B cell (primary cell): ENCODE data around the gene ADAMTS16. TPM values are rescaled to one million over a fixed set of nuclear protein-coding genes. Genes with fewer than 3 reads are reported as not detected.

Experiments
- ATAC-seq: fragments of 200-7000 bp; cut with Tn5 transposase; one replicate; pipeline ENCODE4 v1.10.0; 2021; ENCODE audit warnings: low read depth, mild to moderate bottlenecking, moderate number of reproducible peaks, moderate library complexity
- CTCF ChIA-PET: fragments of 350-600 bp; sonication (Branson Sonifier 250); formaldehyde crosslinking; loops from one replicate; lab custom pipeline; 2021; ENCODE audit warnings: antibody characterized with exemption, inconsistent platforms; lab: Charles Lee
- POLR2A ChIA-PET: fragments of 350-600 bp; sonication (Branson Sonifier 250); formaldehyde crosslinking; loops from one replicate; lab custom pipeline; 2021; ENCODE audit warnings: antibody characterized with exemption; lab: Charles Lee
- DNase-seq: peaks from one replicate; pipeline ENCODE4 v3.0.0; 2013
- H2AFZ ChIP-seq: 2 replicates; pipeline ENCODE4 v1.6.1; 2012; ENCODE audit warnings: mild to moderate bottlenecking, low read depth, low read length; ENCODE audit not compliant: insufficient read depth, poor library complexity, severe bottlenecking
- H3K27ac ChIP-seq, 2 donors: 1 replicate in 1 of 2; 2 replicates in 1 of 2; pipeline ENCODE4 v1.5.1; 2012 to 2013; ENCODE audit warnings: low read length in 2 of 2, mild to moderate bottlenecking in 2 of 2, moderate library complexity in 1 of 2
- H3K27me3 ChIP-seq, 4 experiments: fragments of 200-600 bp in 1 of 4; sonication (generic) in 1 of 4; replicated peaks in 1 of 4; 1 replicate in 2 of 4; 2 replicates in 2 of 4; pipeline versions ENCODE4 v1.6.1 to v1.7.0; 2013 to 2016; ENCODE audit warnings: low read length in 3 of 4, mild to moderate bottlenecking in 2 of 4, mixed read lengths in 1 of 4, moderate library complexity in 1 of 4; ENCODE audit not compliant: insufficient read depth in 4 of 4, control insufficient read depth in 3 of 4; ENCODE audit errors: control extremely low read depth in 1 of 4
- H3K36me3 ChIP-seq, 2 experiments: replicated peaks in 1 of 2; 1 replicate in 1 of 2; 2 replicates in 1 of 2; pipeline versions ENCODE4 v1.6.1 to v1.7.1; 2013; ENCODE audit warnings: low read length in 1 of 2; ENCODE audit not compliant: insufficient read depth in 2 of 2, control insufficient read depth in 1 of 2; ENCODE audit errors: control extremely low read depth in 1 of 2, extremely low read depth in 1 of 2
- H3K4me1 ChIP-seq, 2 donors: fragments of 200-600 bp in 1 of 2; sonication (generic) in 1 of 2; 1 replicate in 1 of 2; 2 replicates in 1 of 2; pipeline versions ENCODE4 v1.5.1 to v1.6.1; 2013 to 2017; ENCODE audit warnings: low read length in 2 of 2; ENCODE audit not compliant: control insufficient read depth in 2 of 2, insufficient read depth in 2 of 2
- H3K4me2 ChIP-seq: replicated peaks from 2 replicates; pipeline ENCODE3; 2012; ENCODE audit warnings: mild to moderate bottlenecking, low read depth, low read length; ENCODE audit not compliant: poor library complexity, severe bottlenecking
- H3K4me3 ChIP-seq, 5 experiments: fragments of 200-600 bp in 1 of 5; sonication (generic) in 1 of 5; 1 replicate in 3 of 5; 2 replicates in 2 of 5; pipeline versions ENCODE4 v1.5.1 to v1.7.0; 2011 to 2016; ENCODE audit warnings: low read length in 4 of 5, mild to moderate bottlenecking in 4 of 5, low read depth in 2 of 5, control low read depth in 1 of 5, moderate library complexity in 1 of 5; ENCODE audit not compliant: insufficient read depth in 1 of 5; ENCODE audit errors: control extremely low read depth in 1 of 5, extremely low read depth in 1 of 5
- H3K79me2 ChIP-seq: fragments of 200-600 bp; sonication (generic); one replicate; pipeline ENCODE4 v1.6.0; 2016; ENCODE audit warnings: low read length; ENCODE audit not compliant: control insufficient read depth, insufficient read depth
- H3K9ac ChIP-seq: fragments of 200-600 bp; sonication (generic); 2 replicates; pipeline ENCODE4 v1.6.1; 2017; ENCODE audit warnings: mild to moderate bottlenecking, low read length, moderate library complexity
- H3K9me3 ChIP-seq, 3 donors: one replicate each; pipeline versions ENCODE4 v1.6.1 to v1.7.1; 2013; ENCODE audit warnings: low read length in 2 of 3; ENCODE audit not compliant: control insufficient read depth in 2 of 3, insufficient read depth in 1 of 3; ENCODE audit errors: control extremely low read depth in 1 of 3
- H4K20me1 ChIP-seq: 2 replicates; pipeline ENCODE4 v1.6.0; 2012; ENCODE audit warnings: mild to moderate bottlenecking, low read length; ENCODE audit not compliant: insufficient read depth, control insufficient read depth, poor library complexity, severe bottlenecking
- H3K27ac Mint-ChIP-seq: one replicate; pipeline ENCODE4 v1.8.0; 2021; ENCODE audit warnings: mixed read lengths
- H3K27me3 Mint-ChIP-seq: one replicate; pipeline ENCODE4 v1.8.0; 2021; ENCODE audit warnings: mixed read lengths
- H3K4me1 Mint-ChIP-seq: one replicate; pipeline ENCODE4 v1.8.0; 2021; ENCODE audit warnings: mixed read lengths
- H3K4me3 Mint-ChIP-seq: one replicate; pipeline ENCODE4 v1.8.0; 2021; ENCODE audit warnings: mixed read lengths
- H3K9me3 Mint-ChIP-seq: one replicate; pipeline ENCODE4 v1.8.0; 2022; ENCODE audit warnings: mixed read lengths; ENCODE audit not compliant: insufficient read depth
- CTCF ChIP-seq: fragments of 200-600 bp; IDR thresholded peaks from one replicate; pipeline ENCODE4 v1.8.0; 2022; ENCODE audit warnings: antibody characterized with exemption, mild to moderate bottlenecking
- EZH2 ChIP-seq: IDR thresholded peaks from 2 replicates; pipeline ENCODE4 v1.6.1; 2012; ENCODE audit warnings: borderline replicate concordance, low read depth, mild to moderate bottlenecking, moderate library complexity, low read length; ENCODE audit not compliant: insufficient read depth, poor library complexity, severe bottlenecking
- WGBS: methylation state at CpG from one replicate; pipeline ENCODE4 v1.1.5; 2013; ENCODE audit warnings: missing lambda C conversion rate; ENCODE audit not compliant: insufficient coverage; 5-methylcytosine and 5-hydroxymethylcytosine counted together
- intact Hi-C: fragments of 100-400 bp; cut with micrococcal nuclease; formaldehyde crosslinking; loops from one replicate; pipeline ENCODE4 v1.10.0; 2022
- polyA plus RNA-seq: library from polyadenylated mRNA; depleted of rRNA; stranded (reverse); fragments of >200 nt; gene quantifications from 2 replicates; pipeline ENCODE4 v1.2.3, GENCODE V29; 2012
- total RNA-seq, 2 donors: library from RNA; stranded (reverse); fragments of 120-200 nt in 1 of 2; gene quantifications; 1 replicate in 1 of 2; 2 replicates in 1 of 2; pipeline versions ENCODE4 v1.2.3 to v1.2.4, GENCODE V29; 2013 to 2022

Gene ADAMTS16
- total and polyA plus RNA-seq, 2 donors (not counting 1 experiment from before 2014, with no cell fraction given) = not detected

- H2AFZ ChIP-seq = no peak overlapping the region
- H3K79me2 ChIP-seq = no peaks in the 10 kb centered on the region
- CTCF ChIA-PET = no interaction called here
- no peaks in the 10 kb centered on the region for H3K27me3 Mint-ChIP-seq
- no peaks in the 10 kb centered on the region for H3K4me1 ChIP-seq
- H3K9me3 ChIP-seq = peaks cover 0 to 18% (median 10%) of the 10 kb centered on the region in 3 donors
- H4K20me1 ChIP-seq = no peaks in the 10 kb centered on the region
- WGBS = 73% methylated on average over 3 of the region's 8 CpGs
- DNase-seq (no peak), ATAC-seq (no peak)
- no peak overlapping the region for H3K4me3 ChIP-seq
- H3K4me1 Mint-ChIP-seq = no peaks in the 10 kb centered on the region
- H3K36me3 ChIP-seq = no peaks in the 10 kb centered on the region
- TF ChIP-seq CTCF (no peak), EZH2 (no peak)
- no peak overlapping the region for H3K4me3 Mint-ChIP-seq
- H3K9ac ChIP-seq = no peak overlapping the region
- POLR2A ChIA-PET = no interaction called here
- H3K4me2 ChIP-seq = no peak overlapping the region
- no peak overlapping the region for H3K27ac Mint-ChIP-seq
- intact Hi-C loops = no loop called here
- peaks cover 2% of the 10 kb centered on the region for H3K9me3 Mint-ChIP-seq
- peaks cover 0 to 2% (median 0%) of the 10 kb centered on the region in 4 experiments for H3K27me3 ChIP-seq
- H3K27ac ChIP-seq = no peak overlapping the region
Measured at GRCh38 chr5:5288201-5288600, 148.1 kb downstream of the ADAMTS16 start.

- Histone ChIP-seq H3K9ac (no peak overlapping the region), H3K36me3 (no peaks in the 10 kb centered on the region), H3K4me1 (no peaks in the 10 kb centered on the region), H4K20me1 (no peaks in the 10 kb centered on the region), H3K27me3 (no peaks in the 10 kb centered on the region), H3K9me3 (peaks cover 0 to 19% (median 3%) of the 10 kb centered on the region in 3 donors), H2AFZ (no peak overlapping the region), H3K4me2 (no peak overlapping the region), H3K4me3 (no peak overlapping the region), H3K27ac (no peak overlapping the region), H3K79me2 (no peaks in the 10 kb centered on the region)
- H3K4me3 Mint-ChIP-seq = no peak overlapping the region
- intact Hi-C loops = no loop called here
- no peak overlapping the region for H3K27ac Mint-ChIP-seq
- ChIA-PET CTCF (no interaction called here), POLR2A (no interaction called here)
- DNase-seq (no peak), ATAC-seq (no peak)
- H3K9me3 Mint-ChIP-seq = peaks cover 2% of the 10 kb centered on the region
- 88% methylated on average over 2 of the region's 2 CpGs for WGBS
- TF ChIP-seq CTCF (no peak), EZH2 (no peak)
- H3K4me1 Mint-ChIP-seq = no peaks in the 10 kb centered on the region
- H3K27me3 Mint-ChIP-seq = peaks cover under 1% of the 10 kb centered on the region
Measured at GRCh38 chr5:5289537-5289936, 149.4 kb downstream of the ADAMTS16 start.
